HG02870 (cell line): ENCODE data around the gene SLC18A3.
A peak's percentile ranks its signal among the peaks of the same experiment; 100 is the strongest.

Experiments used
- ATAC-seq: cut with Tn5 transposase; IDR thresholded peaks from one replicate; pipeline ENCODE4 v1.9.1; 2021; ENCODE audit warnings: mild to moderate bottlenecking, moderate library complexity; ENCODE audit not compliant: unreplicated experiment

The SLC18A3 gene

DNA sequence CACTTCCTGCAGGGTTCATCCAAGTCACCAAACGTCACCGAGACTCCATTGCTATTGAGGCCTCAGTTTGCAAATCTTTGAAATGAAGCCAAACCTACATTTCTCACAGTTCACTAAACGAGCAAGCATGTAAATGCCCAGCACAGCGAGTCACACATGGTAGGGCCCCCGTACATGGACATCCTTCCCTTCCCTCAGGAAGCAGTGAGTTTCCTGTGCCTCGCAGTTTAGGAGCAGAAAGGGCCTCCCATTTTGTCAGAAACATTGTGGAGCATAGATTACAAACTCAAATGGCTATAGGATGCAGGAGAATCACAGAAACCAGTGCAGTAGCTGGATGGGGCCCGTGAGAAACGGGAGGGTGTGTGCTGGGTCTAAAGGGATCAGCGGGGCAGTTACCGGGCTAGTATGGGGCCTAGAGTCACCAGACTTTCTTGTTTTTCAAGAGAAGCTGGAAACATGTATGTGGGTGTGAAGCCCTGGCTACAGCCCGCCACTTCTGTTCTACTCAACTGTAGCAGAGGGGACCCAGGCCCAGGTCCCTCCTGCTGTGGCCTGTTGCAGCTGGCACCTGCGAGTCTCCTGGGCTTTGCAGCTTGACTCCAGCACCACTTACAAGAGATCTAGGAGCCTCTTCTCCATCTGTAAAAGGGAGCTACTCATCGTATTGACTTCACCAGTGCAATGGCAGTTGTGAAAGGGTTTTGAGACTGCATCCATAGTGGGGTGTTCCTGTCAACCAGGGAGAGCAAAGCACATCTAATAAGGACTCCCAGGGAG is 14.2 kb upstream of the SLC18A3 start:
- no peak for ATAC-seq

DNA sequence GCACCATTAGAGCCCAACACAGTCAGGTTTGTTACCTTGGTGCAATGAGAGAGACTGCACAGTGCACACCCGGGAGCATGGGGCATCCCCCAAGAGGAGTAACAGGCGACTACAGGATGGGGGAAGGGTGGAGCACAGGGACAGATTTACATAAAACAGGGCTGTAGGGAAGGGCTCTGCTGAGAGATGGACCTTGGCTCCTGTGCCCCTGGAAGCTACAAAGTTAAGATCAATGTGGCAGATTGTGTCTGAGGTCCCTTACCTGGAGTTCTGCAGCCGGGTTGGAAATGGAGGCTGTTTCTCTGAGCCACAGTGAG is 13.7 kb upstream of the SLC18A3 start:
- no peak for ATAC-seq

DNA sequence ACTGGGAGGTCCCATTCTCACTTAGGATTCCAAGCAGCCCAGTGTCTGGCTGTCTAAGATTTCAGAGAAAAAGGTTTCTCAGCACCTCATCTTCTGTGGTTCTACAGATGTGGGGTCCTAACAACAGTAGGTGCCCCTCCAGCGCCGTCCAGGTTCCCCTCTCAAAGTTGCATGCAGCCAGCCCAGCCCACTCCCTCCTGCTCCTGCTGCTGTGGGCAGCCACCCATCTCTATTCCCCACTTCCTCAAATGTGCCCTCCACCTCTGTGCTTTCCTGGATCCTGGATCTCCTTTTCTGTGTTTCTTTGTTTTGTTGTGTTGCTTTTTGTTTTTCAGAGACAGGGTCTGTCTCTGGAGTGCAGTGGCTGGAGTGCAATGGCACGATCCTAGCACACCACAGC is 13.3 kb upstream of the SLC18A3 start:
- ATAC-seq: no peak

DNA sequence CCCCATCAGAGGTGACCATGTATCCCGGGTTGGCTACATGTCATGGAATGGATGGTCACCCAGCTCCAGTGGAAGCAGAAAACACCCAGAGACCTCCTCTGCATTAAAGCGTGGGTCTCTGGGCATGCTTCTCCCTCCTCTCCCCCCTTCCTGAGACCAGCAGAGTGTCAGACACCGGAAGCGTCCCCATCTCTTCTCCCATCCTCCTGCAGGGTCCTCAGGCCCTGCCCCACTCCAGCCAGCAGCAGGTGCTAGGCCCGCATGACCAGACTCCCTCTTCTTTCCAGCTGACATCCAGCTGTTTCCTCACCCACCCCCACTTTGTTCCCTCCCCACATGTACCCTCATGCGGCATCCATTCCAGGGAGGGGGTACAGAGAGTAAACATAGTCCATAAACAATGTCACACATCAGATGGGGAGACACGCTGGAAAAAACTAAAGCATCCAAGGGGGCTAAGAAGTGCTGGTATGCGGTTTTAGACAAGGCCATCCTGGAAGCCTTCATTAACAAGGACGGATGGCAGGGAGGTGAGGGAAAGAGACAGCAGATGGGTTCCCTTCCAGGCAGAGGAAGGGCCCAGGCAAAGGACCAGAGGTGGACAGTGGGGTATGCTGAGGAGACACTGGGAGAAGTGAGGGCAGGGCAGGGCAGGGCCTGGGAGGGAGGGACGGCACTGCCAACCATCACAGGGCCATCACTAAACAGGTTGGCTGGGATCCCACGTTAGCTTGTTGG is 12.5 kb upstream of the SLC18A3 start:
- ATAC-seq: no peak

DNA sequence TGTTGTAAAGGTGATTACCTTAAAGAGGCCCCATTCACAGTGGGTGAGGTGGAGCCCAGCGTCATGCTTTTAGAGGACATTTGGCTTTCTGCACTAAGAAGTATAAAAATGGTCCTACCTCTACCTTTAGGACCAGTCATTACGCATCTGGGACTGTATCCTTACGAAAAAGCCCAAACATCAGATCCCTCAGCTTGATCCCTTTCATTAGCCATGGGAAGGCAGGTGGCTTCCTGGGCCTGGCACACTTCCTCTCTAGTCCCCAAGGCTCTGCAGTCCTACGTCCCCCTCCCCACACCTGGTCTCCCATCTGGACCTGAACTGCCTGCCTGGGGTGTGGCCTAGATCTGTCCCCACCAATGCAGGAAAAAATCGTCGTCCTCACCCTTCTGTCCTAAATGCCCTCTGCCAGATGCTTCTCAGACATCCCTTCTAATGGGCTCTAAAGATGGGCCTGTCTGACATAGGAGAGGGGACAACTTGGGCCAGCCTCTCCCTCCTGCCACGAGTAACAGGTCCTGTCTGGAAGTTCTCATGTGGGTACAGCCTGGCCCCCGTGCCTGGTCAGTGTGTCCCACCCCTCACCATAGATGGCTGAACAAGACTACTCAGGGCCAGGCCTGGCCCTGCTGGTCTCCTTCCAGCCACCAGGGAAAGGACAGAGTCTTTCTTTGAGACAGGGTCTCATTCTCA is 11.8 kb upstream of the SLC18A3 start:
- ATAC-seq: no peak

DNA sequence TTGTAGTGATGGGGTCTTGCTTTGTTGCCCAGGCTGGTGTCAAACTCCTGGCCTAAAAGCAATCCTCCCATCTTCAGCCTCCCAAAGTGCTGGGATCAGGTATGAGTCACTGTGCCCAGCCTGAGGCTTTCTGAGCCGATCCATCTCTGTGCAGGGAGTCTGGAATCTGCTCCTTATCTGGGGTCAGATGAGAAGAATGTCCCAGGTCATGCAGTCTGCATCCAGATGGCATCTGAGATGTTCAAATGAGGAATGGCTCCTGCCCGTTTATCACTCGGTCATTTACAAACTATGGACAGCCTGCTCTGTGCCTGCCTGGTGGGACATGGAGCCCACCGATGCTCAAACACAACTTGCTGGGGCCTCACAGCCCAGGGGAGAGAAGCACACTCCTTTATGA is 11.1 kb upstream of the SLC18A3 start:
- ATAC-seq: no peak

DNA sequence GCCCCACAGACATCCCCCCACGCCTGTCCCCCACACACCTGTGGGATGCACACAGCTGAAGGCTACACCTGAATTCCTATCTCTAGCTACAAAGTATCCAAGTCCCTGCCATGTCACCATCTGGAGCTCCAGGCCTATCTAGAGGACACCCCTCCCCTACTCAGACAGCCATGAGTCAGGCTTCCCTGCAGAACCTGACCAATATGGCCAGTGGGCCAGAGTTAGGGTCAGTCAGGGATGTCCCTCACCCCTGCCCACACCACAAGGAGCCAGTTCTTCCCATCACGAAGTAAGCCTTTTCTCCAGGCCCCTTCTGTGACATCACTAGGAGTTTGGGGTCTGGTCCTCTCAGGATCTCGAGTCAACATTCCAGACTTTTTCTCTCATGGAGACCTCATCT is 10.6 kb upstream of the SLC18A3 start:
- no peak for ATAC-seq

DNA sequence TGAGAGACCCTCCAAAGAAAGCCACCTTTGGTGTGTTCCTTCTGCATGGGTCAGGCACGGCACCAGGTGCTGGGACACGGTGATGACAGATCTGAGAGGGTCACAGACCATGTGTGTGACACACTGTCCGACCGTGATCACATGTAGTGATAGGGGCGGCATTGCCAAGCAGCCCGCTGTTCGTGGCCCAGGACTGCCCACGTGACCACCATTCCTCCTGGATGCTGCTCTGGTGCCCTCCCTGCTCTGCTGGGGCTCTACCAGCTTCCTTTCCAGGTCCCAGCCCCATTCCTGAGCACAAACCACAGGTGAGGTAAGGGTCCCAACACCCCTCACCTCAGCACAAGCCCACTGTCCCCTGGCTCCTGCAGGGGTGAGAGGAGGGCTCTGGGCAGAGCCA is 10.1 kb upstream of the SLC18A3 start:
- no peak for ATAC-seq

DNA sequence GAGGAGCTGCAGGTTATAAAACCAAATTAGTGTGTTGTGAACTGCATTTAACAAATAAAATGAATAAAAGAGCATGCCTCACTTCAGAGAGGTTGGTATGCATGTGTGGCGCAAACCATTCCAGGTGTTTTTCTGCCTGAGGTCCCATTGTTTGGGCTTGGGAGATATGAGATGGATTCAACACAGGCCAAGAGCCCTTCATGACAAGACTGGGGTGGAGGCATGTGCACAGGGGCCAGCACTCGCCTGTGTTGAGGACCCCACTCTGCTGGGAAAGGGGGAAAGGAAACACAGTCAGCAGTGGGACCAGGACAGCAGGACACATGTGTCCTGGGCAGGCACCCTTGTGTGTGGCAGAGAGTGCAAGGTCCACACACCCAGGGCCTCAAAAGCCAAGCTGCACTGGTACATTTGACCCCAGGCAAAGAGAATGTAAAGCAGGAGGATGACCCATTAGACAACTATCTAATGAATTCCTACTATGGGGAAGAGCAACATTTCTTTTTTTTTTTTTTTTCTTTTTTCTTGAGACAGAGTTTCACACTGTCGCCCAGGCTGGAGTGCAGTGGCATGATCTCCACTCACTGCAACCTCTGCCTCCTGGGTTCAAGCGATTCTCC is 9.2 kb upstream of the SLC18A3 start:
- no peak for ATAC-seq

DNA sequence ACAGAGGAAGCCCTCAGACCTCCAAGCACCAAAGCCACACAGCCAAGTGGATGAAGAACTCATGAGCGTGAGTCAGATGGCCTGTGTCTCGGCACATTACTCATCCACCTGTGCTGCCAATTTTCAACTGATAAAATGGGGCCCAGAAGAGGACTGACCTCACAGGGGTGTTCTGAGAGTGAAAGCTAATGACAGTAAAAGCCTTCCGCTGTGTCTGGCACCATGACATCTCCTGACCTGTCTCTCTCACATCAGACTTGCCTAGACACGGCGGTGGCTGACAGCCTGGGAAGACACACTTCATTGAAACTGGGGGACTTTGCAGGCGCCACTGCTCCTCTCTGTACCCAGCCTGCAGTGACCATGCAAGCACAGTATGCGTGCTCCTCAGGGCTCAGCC is 8.3 kb upstream of the SLC18A3 start:
- ATAC-seq: no peak

DNA sequence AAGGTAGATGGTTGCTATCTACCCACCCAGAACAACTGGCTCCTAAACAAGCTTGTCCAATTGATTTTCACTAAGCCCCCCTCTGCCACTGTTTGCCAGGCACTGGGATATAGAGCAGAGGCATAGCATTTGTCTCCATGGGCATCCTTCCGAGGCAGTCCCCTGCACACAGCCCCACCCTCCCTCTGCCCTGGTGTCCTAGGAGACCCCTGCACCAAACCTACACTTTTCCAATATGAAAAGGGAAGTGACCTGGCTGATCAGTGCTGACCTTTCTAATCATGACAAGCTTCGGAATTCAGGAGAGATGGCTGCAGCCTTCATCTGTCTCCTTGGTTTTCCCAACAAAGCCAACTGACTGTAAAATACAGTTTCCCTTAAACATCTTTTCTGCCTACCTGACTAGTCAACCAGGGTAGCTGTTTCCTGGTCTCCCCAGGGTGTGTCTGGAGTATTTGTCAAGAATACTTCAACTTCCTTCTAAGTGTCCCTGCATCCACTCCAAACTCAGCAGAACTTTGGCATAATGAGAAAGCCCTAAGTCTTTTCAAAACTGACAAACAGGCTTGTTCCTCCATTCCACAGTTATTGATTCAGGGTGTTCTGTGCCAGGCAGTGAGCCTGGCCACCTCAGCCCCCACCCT is 7.6 kb upstream of the SLC18A3 start:
- no peak for ATAC-seq

DNA sequence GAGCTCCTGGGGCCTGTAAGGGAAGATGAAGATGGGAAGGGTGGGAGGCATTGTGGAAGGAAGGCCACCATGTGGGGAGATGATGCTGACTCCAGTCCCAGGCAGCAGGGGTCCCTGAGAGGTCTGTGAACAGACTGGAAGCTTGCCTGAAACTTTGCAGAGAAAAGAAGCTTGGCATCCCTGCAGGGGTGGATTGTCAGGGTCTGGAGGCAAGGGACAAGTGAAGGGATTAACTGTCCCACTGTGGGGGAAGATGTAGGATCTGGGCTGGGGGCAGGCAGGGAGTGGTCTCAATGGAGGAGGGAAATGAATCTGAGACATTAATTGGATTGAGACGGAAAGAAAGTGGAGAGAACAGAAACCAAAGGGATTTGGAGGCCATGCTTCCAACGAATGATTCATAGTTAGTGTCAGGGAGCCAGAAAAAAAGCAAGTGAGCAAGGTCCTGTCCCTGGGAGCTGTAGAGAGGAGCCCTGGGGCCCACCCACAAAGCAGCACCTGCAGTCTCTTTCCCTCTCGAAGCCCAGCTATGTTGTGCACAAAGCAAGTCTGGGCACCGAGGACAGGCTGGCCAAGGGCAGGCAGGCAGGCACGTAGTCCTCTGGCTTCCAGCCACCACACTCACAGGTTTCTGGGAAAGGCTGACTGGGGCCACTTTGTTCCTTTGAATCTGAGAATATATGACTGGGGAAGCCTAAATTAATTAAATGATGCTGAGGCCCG is 4.7 kb upstream of the SLC18A3 start:
- no peak for ATAC-seq

DNA sequence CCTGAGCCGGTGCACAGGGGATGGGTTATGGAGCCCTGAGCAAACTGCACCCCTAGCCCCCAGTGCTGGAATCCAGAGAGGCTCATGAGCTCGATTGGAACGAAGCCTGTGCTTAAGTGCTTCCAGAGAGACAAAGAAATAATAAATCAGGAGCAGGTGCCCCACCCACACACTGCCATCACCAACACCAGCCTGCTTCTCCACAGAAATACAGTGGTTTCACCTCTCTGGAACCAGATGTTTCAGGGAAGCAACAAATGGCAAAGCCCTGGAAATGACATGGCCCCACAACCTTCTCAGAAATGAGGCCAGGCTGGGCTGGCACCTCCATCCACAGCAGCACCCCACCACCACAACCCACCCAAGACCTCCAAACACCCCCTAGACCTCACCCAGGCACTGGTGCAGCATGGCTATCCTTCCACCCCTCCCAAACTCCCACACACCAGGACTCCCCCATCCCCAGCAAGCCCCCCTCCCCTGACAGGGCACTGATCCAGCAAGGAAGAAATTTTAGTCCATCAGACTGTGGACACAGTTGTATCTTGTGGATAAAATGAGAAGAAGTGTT is 4.1 kb upstream of the SLC18A3 start:
- ATAC-seq: no peak

DNA sequence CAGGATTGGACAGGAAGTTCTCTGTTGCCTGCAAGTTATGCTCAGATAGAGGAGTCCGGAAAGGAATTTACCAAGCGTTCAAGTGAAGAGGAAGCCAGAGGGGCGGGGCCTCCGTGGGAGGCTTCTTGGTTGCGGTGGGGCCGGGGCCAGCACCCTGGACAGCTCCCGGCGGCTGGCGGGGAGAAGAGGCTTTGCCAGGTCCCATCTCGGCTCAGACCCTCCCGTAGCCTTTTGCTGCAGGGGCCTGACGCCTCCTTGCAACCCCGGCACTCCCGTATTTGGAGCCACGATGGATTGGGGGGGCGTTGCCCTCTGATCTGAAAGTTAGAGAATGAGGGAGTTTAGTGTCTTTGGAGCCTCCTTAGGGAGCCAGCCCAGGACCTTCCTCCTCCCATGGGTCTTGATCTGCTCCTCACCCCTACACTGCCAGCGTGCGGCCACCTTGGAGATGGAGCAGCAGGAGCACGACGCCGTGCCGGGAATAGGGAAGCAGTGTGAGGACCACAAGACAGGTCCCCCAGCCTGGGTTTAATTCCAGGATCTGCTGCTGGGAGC is 3.1 kb upstream of the SLC18A3 start:
- peak; percentile 66 for ATAC-seq

DNA sequence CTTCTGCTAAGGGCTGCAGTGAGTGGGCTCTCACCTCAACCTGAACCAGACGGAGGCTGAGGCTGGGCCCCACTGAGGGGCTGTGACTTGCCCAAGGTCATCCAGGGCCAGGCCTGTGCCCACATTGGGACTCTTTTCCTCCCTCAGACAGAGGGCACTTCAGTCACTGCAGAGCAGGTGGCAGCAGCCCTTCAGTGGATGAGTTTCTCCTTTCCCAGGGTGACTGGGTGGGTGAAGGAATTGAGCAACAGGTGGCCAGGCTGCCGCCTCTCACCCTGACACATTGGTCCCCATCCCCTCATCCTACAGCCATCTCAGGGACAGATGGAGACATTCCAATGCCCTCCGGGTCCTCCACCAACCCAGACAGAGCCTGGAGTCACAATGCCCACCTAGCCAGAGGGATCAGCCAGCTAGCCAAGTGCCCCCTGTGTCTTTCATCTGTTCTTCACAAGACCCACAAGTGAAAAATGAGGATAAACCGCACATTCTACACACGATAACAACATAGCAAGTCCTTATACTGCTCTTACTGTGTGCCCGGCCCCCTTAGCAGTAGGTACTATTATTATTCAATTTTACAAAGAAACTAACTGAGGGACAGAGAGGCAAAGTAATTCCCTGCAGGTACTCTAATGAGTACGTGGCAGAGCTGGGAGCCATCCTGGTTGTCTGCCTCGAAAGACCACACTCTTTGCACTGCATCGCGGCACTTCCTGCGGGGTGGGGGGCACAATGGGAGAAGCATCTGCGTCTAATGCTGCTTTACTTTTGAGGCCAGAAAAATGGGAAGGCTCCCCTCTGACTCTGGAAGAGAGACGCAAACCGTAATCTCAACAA is 1.7 kb upstream of the SLC18A3 start:
- ATAC-seq: no peak

DNA sequence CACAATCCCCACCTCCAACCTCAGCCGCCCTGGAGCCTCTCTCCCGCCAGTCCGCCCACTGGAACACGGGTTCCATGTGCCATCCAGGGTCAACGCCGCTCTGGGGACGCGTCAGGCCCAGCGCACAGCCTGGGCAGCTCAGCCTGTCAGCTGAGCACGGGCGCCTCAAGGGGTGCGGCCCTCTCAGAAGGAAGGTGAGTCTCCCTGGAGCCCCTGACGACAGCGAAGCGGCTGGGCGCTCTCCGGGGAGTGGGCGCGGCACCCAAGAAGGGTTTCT is 1.2 kb upstream of the SLC18A3 start:
- ATAC-seq: no peak

DNA sequence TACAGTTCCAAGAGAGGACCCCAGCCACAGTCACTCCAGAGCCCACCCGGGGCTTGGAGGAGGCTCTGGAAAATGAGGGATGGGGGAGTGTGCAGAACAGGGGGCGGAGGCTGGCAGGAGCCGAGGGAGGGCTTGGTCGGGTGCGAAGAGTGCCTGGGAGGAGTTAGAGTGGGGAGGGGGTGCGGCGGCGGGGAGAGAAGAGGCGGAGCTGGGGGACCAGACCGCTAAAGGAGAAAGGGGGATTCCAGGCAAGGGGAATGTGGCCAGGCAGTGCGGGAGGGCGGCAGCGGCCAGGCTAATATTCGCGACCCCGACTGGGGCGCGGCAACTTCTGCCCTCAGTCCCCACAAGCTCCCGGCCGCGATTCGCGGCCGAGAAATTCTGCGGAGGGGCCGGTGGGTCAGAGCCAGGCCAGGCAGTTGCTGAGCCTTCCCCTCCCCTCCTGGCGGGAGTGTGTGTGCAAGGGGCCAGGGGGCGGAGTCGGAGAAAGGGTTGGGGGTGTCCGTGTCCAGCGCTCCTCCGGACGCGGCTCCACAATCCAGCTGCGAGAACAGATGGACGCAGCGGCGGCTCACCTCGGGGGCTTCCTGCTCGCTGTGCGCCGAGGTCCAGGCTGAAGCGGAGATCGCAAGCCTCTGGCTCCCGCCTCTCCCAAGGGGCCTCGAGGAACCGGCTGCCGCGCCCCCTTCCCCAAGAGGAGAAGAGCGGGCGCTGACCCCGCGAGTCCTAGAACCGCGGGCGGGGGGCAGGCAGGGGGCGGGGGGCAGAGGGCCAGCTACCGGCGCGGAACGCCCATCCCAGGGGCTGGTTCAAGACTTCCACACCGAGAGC is 612 bp upstream of the SLC18A3 start:
- ATAC-seq: no peak

DNA sequence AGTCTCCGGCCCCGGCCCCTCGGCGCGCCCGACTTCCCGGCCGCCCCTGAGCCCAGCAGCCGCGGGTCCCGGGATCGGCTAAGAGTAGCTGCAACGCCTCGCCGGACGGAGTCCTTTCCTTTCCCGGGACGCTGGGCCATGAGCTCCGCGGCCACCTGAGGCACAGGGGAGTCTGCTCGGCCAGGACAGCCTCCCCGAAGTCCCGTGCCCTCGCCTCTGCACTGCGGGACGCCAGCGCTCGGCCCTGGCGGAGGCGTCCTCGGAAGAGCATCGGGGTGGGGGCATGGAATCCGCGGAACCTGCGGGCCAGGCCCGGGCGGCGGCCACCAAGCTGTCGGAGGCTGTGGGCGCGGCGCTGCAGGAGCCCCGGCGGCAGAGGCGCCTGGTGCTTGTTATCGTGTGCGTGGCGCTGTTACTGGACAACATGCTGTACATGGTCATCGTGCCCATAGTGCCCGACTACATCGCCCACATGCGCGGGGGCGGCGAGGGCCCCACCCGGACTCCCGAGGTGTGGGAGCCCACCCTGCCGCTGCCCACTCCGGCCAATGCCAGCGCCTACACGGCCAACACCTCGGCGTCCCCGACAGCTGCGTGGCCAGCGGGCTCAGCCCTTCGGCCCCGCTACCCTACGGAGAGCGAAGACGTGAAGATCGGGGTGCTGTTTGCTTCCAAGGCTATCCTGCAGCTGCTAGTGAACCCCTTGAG is 502 bp downstream of the SLC18A3 start:
- no peak for ATAC-seq
